Psoas muscle (tissue), 8 donors: ENCODE results near the gene INTS11. TPM values are rescaled to one million over a fixed set of nuclear protein-coding genes. Genes with fewer than 3 reads are reported as not detected.

ENCODE experiments used
- ATAC-seq, 4 donors: fragments of 200-7000 bp; cut with Tn5 transposase; one replicate each; pipeline ENCODE4 v1.9.1; 2020; ENCODE audit warnings: moderate library complexity in 3 of 4, mild to moderate bottlenecking in 2 of 4
- DNase-seq, 2 donors: peaks; one replicate each; pipeline ENCODE4 v3.0.0-alpha.2; 2020
- H3K27ac ChIP-seq: fragments of 200-600 bp; one replicate; pipeline ENCODE4 v1.8.0; 2022
- H3K27me3 ChIP-seq, 3 donors: fragments of 200-600 bp in 1 of 3; one replicate each; pipeline versions ENCODE4 v1.6.1 to v1.8.0; 2013 to 2022; ENCODE audit warnings: low read length in 2 of 3, mild to moderate bottlenecking in 2 of 3, moderate library complexity in 1 of 3; ENCODE audit not compliant: insufficient read depth in 3 of 3
- H3K36me3 ChIP-seq, 2 donors: fragments of 200-600 bp in 1 of 2; one replicate each; pipeline versions ENCODE4 v1.6.1 to v1.8.0; 2013 to 2022; ENCODE audit warnings: low read depth in 1 of 2, mild to moderate bottlenecking in 1 of 2, moderate library complexity in 1 of 2; ENCODE audit not compliant: insufficient read depth in 1 of 2
- H3K4me1 ChIP-seq: fragments of 200-600 bp; one replicate; pipeline ENCODE4 v1.8.0; 2022
- H3K4me3 ChIP-seq: fragments of 200-600 bp; one replicate; pipeline ENCODE4 v1.8.0; 2022; ENCODE audit warnings: mild to moderate bottlenecking
- H3K9me3 ChIP-seq: fragments of 200-600 bp; one replicate; pipeline ENCODE4 v1.8.0; 2022
- CTCF ChIP-seq: fragments of 200-600 bp; IDR thresholded peaks from one replicate; pipeline ENCODE4 v1.8.0; 2022; ENCODE audit warnings: antibody characterized with exemption
- WGBS, 3 donors: extraction: QIAGEN DNeasy Blood & Tissue Kit; methylation state at CpG; one replicate each; pipeline versions ENCODE4 v1.1.6 to v1.1.7; 2013; 5-methylcytosine and 5-hydroxymethylcytosine counted together
- intact Hi-C, 2 donors: fragments of 100-400 bp; cut with DNase I; formaldehyde crosslinking; loops; one replicate each; pipeline versions ENCODE4 v1.11.0 to v1.14.2; 2022
- polyA plus RNA-seq, 3 donors: library from polyadenylated mRNA; stranded (reverse); fragments of 200-250 nt; gene quantifications; one replicate each; pipeline ENCODE4 v1.2.3, GENCODE V29; 2013
- total RNA-seq, 4 donors: library from RNA; stranded (reverse); fragmentation: NEBNext Ultra II Directional in 2 of 4; extraction: Animal tissue kit (Norgen Biotek cat#: 25700) in 2 of 4; gene quantifications; one replicate each; pipeline versions ENCODE4 v1.2.1 to v1.2.4, GENCODE V29; 2021 to 2023
- donor health status: healthy with polysubstance abuse.
- donor health status: DM: no; HTN: no; CAD: no; lungs with moderate emphysema.
- donor health status: Bipolar disorder and iron deficiency.
- donor health status: healthy.
- donor health status: DM: yes; HTN: yes; CAD: no.
- donor health status: DM: no; HTN: no; CAD: no.
- donor health status: DM: no; HTN: no; CAD: no.
- donor health status: DM: yes; HTN: yes; CAD: no.

INTS11 gene
- total and polyA plus RNA-seq, 7 donors = 55.6 to 80.8 (median 71.2) TPM

DNA sequence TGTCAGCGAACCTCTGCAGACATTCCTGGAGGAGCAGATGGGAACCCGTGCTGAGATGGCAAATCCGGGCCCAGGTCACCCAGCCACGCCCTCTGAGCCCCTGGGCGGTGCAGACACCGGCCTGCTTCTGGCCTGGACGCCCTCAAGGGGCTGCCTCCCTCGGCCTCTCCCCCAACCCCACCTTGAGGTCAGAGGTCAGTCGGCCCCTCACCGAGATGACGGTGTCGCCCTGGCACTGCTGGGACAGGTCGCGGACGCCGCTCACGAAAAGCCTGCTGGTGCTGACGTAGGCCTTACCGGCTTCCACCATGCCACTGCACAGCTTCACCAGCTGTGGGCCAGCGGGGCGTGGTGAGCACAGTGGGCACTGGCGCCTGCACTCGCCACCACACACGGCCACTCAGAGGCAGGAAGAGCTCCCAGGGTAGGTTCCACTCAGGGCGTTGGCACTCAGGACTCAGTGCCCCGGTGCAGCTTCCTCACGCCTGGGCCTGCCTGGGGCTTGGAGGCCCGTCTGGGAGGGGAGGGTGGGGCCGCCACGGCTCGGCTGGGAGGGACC lies 21.4 kb downstream of the INTS11 start:
- Histone ChIP-seq H3K4me3 (no peak overlapping the region), H3K4me1 (peaks cover 32% of the 10 kb centered on the region), H3K9me3 (no peaks in the 10 kb centered on the region), H3K27me3 (no peaks in the 10 kb centered on the region), H3K36me3 (peaks cover 0 to 4% of the 10 kb centered on the region in 2 donors), H3K27ac (no peak overlapping the region)
- ATAC-seq (no peak), DNase-seq (no peak)
- WGBS, 3 donors = 82 to 88% (median 84%) methylated on average over 29 to 31 of the region's 31 CpGs
- no peak for TF ChIP-seq CTCF
- intact Hi-C loops = no loop called here

DNA sequence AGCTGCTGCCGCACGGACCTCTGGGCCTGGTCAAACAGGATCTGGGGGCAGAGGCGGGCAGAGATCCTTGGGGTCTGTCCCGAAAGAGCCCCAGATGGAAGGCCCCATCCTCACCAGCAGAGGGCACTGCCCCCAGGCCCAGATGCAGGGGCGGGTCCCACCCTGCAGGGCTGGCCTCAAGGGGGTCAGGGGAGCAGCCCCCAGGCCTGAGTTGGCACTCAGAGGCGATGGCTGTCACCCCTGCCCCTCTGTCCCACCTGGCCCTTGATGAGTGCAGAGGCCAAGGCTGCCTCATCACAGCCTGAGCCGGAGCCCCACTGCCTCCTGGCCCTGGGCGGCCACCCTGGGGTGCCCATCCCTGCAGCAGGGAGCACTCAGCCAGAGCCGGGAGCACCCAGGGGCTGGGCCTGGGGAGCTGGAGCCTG lies 22.4 kb downstream of the INTS11 start:
- WGBS, 3 donors = 91 to 93% (median 91%) methylated on average over 8 to 9 of the region's 9 CpGs
- DNase-seq (no peak), ATAC-seq (no peak)
- peak; percentile 25 for TF ChIP-seq CTCF
- H3K4me1 ChIP-seq = peaks cover 31% of the 10 kb centered on the region
- H3K4me3 ChIP-seq = no peak overlapping the region
- no peaks in the 10 kb centered on the region for H3K27me3 ChIP-seq
- no peaks in the 10 kb centered on the region for H3K9me3 ChIP-seq
- intact Hi-C loops = no loop called here
- peaks cover 0 to 9% of the 10 kb centered on the region in 2 donors for H3K36me3 ChIP-seq
- no peak overlapping the region for H3K27ac ChIP-seq

DNA sequence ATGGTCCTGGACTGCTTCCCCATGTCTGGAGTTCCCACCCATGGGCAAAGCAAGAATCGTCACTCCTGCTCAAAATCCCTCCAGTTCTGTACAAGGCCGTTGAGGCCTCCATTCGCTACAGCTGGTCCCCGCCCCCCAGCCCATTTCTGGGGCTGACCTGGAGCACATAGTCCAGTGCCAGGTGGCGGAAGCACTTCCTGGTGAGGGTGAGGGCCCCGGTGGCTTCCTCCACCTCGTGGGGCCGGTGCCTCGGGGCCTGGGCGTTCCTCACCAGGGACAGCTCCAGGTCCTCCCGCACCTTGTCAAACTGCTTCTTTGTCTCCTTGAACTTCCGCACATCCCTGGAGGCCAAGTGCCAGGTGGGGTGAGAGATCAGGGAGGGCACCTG lies 24.1 kb downstream of the INTS11 start:
- Histone ChIP-seq H3K4me3 (no peak overlapping the region), H3K27me3 (no peaks in the 10 kb centered on the region), H3K9me3 (no peaks in the 10 kb centered on the region), H3K36me3 (peaks cover 0 to 26% of the 10 kb centered on the region in 2 donors), H3K4me1 (peaks cover 15% of the 10 kb centered on the region), H3K27ac (no peak overlapping the region)
- 85 to 87% (median 86%) methylated on average over 12 of the region's 12 CpGs for WGBS, 3 donors
- intact Hi-C loops = no loop called here
- no peak for TF ChIP-seq CTCF
- no peak for DNase-seq
- ATAC-seq = no peak

- ATAC-seq = no peak
- Histone ChIP-seq H3K27me3 (no peaks in the 10 kb centered on the region), H3K4me1 (peaks cover 9% of the 10 kb centered on the region), H3K4me3 (no peak overlapping the region), H3K36me3 (peaks cover 0 to 31% of the 10 kb centered on the region in 2 donors), H3K9me3 (no peaks in the 10 kb centered on the region), H3K27ac (no peak overlapping the region)
- no peak for DNase-seq
- 78 to 85% (median 82%) methylated on average over 21 to 22 of the region's 22 CpGs for WGBS, 3 donors
- intact Hi-C loops = no loop called here
- TF ChIP-seq CTCF = peak; percentile 6
Observed at GRCh38 chr1:1299686-1300351, 24.6 kb downstream of the INTS11 start.
